Hepatocyte (in vitro differentiated cells): ENCODE data around the gene OLFML3.
A peak's percentile ranks its signal among the peaks of the same experiment; 100 is the strongest.

Experiments used
- CTCF ChIP-seq: fragments of 200-600 bp; sonication (generic); IDR thresholded peaks from 2 replicates; pipeline ENCODE4 v1.5.1; 2016; ENCODE audit warnings: antibody characterized with exemption, mild to moderate bottlenecking; ENCODE audit not compliant: poor library complexity
- EZH2 ChIP-seq: fragments of 200-600 bp; sonication (generic); IDR thresholded peaks from 2 replicates; pipeline ENCODE4 v1.6.1; 2016; ENCODE audit warnings: antibody characterized with exemption, mild to moderate bottlenecking, borderline replicate concordance
- EZH2phosphoT487 ChIP-seq: fragments of 200-600 bp; sonication (generic); IDR thresholded peaks from one replicate; pipeline ENCODE4 v1.6.1; 2018; ENCODE audit warnings: antibody characterized with exemption, mild to moderate bottlenecking, low read depth, moderate library complexity; ENCODE audit not compliant: unreplicated experiment, severe bottlenecking

GRCh38 chr1:113978863-113979702 is at the start of gene OLFML3:
- TF ChIP-seq CTCF: peak; percentile 77
- no peak for TF ChIP-seq EZH2
- TF ChIP-seq EZH2phosphoT487: no peak
